Fibroblast of skin of right quadriceps (primary cell): ENCODE data around the gene ETV6.

Experiments used
- DNase-seq: peaks from one replicate; pipeline ENCODE4 v3.0.0-alpha.2; 2013

ETV6 gene

DNA sequence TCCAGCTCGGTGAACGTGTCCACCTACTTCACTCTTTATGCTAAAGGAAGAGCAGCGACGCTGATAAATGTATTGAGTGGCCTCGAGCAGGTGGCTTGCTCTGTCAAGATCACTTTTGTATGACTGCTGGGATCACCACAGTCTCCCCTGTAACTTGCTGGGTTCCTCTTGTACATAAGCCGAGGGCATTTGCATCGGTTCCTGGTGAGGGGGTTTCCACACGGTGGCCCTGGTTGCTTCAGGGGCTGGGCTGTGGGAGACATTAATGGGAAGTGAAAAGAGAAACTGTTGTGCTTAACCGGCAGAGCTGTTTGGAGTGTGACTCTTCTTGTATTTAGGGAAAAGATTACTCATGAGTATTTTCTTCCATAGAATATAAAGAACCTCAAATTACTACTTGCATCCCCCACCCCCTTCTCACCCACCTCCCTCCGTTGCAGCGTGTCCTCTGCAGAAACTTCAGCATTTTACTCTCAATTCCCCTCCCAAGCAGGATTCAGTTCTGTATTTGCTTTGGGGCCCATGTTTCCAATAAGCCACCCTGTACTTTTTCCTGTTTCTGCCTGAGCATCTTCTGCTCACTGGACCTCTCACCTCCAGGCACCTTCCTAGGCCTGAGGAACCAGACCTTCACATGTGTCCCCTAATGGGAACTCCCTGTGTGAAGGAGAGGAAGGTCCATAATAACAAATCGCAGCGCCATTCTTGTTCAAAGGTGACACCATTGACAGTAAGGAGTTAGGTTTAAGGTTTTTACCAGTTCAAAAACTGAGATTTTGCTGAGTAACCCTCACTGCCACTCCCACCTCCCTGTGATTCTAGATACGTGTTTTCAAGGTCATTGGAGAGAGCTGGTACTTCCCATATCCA is 187.0 kb downstream of the ETV6 start:
- DNase-seq, result no peak

DNA sequence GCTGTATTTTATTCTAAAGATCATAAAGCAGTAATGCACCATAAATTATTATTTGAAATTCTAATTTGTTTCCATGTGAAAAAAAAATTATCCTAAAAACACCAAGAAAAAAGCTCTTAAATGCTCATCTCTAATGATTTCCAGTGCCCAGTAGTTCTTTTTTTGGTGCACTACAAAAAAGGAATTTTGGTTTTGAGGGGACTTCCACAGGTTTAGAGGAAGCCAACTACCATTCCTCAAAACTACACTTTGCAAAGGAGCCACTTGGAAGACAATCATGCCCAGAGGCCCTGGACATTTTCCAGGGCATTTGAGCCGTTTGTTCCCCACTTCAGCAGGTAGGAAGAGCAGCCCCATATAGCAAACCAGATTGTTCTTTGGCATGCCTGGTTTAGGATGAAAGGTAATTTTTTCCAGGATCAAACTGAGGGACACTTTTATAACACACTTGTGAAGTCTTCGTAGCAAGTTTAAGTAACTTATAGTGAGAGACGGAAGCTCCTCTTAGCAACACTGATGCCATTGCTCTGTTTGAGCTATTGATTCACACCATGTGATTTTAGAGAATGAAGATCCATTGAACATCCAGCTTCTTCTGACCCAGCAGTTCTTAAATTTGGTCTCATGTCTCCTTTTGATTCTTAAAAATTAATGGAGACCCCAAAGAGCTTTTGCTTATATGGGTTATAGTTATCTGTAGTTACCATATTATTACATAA is 187.9 kb downstream of the ETV6 start:
- DNase-seq, result no peak

DNA sequence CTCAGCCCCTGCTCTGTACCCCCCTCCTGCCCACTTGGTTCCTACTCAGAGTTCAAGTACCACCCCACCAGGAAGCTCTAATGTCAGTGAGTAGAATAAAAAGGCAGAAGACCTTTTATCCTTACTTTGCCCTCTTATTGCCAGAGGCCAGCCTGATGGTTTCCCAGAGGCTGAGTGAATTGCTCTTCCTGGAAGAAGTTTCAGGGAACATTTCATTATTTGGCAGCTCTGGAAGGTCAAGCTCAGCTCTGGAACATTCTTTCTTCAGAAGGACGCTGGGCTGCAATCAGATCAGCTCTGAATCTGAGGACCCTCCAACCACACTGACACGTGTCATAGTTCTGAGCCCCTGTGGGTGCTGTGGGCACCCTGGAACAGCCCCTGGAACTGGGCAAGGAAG is 188.9 kb downstream of the ETV6 start:
- DNase-seq, result no peak

DNA sequence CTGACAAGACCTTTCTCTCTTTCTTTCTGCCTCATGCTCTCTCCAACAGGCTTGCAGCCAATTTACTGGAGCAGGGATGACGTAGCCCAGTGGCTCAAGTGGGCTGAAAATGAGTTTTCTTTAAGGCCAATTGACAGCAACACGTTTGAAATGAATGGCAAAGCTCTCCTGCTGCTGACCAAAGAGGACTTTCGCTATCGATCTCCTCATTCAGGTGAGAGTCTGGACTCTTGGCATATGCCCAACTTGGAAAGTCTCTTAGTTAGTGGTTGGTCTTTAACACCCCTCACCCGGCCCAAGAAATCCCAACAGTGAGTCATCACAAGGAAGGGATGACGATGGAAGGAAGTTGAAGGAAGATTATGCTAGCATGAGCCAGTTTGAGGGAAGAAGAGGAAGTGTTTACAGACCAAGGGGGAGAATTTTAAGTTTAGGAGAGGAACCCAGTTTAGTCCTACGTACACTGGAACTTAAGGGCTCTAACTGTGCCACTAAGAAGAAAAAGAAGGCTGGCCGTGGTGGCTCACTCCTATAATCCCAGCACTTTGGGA is 189.7 kb downstream of the ETV6 start:
- DNase-seq, result peak; percentile 53

DNA sequence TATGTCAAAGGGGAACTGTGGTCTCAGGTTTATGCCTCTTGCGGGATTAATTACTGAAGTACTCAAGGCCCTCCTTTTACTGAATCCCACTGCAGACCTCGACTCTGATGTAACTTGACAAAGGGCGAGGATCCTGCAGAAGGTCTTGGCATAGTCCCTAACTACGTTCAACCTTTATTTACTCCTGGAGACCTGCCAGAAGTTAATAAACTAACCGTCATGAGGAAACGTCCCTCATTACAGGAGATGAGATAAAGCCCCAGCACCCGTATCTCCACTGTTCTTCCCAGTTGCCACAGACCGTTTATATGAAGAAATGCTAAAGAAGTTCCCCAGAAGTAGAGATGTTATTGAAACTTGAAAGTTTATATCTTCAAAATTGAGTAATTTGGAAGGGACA is 190.9 kb downstream of the ETV6 start:
- no peak for DNase-seq

DNA sequence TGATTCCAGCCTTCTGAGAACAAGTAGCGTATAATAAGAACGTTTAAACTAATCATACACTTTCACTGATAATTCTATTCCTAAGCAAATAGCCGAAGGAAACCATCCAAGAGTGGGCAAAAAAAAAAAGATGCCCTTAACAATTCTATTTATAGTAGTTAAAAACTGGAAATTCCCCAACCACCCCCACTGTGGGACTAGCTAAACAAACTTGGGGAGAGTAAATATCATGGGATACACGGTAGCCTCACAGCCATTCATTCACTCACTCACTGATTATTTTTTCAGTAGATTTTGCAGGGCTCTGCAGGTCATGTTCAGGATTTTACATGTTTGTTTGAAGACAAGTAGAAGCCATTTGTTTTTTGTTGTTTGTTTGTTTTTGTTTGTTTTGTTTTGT is 197.0 kb downstream of the ETV6 start:
- DNase-seq, result no peak

DNA sequence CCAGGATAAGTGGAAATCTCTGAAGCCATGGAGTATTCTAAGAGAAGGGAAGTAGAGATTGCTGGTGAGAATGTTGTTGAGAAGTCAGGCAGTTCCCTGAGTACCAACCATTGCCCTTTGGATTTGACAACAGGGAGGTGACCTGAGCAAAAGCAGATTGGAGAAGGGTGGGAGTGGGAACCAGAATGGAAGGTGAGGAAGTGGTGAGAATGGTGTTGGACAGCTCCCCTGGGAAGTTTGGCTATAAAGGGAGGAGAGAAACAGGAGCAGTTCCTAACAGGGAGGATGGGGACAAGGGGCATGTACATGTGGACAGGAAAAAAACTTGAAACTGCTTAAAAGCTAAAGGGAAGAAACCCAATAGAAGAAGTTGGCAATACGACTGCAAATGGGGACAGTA is 198.1 kb downstream of the ETV6 start:
- DNase-seq, result no peak

DNA sequence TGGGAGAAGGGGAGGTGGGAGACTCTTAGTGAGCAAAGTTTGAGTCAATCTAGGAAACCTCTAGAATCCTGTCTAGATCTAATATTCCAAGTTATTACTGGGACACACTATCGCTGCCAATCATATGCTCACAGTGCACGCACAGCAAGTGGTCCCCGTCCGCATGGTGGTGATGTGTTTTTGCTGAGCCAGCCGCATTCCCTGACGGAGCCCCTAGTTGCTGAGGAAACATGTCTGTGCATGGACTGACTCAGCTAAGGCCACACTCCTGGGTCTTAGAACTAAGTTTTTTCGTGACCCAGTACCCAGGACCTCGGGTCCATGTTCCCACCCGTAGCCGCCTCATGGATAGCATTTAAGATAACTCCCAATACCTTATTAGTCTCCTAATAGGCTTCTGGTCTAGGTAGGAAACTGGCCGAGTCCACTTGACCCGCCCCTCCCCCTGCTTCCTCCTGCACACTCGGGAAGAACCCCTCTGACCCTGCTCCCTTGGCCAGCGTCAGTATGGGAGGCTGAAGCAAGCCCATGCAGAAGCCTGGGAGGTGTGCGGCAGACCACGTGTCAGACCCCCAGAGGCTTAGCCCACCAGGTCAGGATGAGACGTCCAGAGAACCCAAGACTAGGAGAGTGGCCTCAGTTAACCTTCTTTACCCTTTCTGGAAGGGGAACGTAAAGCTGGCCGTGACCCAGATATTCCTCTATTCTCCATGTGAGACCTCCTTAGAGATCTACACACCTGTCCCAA is 200.5 kb downstream of the ETV6 start:
- DNase-seq, result no peak

DNA sequence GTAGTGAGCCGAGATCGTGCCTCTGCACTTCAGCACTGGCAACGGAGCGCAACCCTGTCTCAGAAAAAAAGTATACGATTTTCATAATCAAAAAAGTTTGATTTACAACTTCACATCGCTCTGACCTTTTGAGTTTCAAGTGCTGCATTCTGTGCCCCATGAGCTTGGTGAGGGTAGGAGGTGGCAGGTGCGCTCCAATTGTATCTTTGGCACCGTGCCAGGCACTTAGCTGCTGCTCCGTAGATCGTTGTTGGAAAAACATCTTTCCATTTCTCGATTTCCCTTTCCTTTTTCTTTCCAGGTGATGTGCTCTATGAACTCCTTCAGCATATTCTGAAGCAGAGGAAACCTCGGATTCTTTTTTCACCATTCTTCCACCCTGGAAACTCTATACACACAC is 203.7 kb downstream of the ETV6 start:
- no peak for DNase-seq

DNA sequence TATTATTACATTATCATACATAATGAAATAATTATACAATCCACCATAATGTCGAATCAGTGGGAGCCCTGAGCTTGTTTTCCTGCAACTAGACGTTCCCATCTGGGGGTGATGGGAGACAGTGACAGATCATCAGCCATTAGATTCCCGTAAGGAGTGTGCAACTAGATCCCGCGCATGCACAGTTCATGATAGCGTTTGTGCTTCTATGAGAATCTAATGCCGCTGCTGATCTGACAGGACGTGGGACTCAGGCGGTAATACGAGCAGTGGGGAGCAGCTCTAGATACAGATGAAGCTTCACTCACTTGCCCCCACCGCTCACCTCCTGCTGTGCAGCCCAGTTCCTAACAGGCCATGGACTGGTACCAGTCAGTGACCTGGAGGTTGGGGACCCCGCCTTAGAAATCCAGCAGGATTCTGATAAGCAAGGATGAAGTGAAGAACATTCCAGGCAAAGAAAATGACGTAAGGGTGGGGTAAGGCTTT is 204.6 kb downstream of the ETV6 start:
- no peak for DNase-seq

DNA sequence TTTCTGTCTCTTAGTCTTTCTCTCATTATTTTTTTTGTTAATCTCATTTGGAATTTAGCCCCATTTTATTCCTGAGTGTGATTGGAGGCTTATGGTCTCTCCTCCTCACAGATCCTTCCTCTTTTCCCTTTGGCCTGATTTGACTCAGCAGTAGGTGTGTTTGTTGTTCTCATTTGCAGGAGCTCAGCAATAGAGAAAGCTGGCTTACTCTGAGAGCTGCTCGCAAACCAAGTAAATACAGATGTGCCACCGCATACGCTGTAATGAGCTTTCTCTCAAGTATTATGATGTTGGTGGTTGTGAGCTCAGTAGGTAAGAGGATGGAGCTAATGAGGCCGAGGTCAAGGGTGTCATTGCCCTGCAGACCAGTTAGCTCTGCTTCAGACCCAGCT is 206.5 kb downstream of the ETV6 start:
- peak; percentile 17 for DNase-seq

DNA sequence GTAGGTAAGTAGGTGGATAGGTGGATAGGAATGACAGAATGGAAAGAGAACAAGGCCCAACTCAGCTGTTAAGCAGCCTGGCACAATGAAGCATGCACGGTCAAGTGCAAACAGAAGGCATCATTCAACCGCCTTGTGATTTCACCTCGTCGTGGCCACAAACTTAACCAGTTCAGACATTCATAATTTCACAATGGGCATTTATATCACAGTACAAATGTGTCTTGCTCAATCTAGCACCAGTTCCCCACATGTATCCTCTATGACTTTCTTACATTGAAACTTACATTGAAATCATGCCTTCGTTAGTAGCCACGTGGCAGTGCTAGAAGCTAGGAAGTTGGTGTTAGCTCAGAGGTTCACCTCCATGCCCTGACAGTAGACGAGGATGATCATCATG is 207.5 kb downstream of the ETV6 start:
- no peak for DNase-seq

DNA sequence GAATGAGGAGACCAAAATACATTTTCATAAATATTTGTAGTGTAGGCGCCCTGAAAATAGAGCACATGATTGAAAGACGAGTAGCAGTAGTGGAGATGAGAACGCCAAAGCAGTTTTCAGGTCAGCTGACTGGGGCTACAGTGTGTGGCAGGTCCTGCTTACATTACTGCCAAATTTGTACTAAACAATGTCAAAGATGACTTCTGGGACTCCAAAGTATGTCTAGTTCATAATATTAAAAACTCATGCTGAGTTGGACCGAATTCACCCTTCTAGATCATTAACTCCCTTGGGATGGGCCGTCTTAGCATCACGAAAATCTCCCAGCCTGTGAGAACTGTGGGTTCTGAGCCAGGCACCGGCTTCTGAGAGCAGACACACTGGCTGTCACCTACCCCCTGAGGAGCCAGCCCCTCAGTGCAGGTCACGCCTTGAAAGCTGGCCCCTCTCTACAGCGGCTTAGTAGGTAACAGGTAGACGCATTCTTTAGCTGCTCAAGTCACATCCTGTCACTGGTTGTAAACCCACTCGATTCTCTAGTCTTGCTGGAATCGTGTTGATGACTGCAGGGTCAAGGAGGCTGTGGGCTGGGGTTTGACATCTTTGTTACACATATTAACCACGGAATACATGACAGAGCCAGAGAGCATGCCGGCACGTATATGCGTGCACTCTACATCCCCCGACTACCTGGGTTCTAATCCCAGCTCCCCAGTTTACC is 210.4 kb downstream of the ETV6 start:
- no peak for DNase-seq

DNA sequence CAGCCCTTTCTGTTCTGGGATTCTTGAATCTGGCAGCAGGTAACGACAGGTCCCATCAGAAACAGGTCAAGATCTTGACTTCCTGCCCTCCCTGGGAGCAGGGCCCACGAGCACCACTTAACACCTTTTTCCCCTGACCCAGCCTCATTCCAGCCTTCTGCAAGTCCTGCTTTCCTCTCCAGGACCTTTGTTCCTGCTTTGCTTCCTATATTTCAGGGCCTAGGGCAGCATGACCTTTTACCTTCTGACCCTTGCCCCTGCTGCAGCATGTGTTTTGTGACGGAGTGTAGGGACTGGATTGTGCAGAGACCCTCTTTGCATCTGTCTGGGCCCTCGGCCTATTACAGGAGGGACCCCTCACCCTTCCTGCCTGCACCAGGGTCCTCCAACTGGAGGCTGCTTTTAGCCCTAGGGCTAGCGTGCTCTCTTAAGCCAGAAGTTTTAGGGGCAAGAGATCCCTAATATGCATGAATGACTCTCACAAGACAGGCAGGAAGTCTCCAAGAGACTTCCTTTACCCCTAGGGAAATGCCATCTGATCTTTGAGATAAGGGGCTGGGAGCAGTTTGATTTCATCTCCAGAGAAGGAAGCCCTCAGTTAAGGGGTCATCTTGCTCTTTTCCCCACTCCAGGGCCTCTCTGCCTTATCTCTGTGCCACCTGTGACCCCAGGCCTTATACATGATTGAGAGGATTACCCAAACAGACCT is 211.8 kb downstream of the ETV6 start:
- DNase-seq, result no peak

DNA sequence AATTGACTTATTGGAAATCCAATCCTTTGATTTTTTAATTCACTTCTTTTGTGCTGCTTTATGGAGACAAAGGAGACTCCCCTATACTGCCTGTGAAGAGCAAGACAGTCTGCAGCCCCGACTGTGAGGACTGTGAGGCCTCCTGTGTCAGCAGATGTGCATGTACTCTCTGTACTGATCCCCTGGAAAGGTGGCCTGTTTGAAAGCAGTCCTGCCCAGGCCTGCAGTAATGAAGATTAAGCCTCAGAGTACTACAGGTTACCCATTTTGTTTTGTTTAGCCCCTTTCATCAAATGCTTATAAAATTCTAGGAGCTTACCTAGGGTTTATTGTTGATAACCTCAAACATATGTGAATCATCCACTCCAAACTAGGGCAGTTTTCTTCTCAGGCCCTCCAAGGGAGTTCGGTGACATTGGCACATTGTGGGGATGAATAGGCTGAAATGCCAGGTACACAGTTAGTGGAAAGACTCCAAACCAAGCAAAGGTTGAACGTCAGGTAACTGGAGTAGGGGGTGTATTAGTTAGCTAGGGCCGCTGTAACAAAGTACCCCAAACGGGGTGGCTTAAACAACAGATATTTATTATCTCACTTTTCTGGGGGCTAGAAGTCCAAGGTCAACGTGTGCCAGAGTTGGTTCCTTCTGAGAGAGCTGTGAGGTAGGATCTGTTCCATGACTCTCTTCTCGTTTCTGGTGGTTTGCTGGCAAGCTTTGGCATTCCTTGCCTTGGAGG is 212.6 kb downstream of the ETV6 start:
- DNase-seq, result no peak

DNA sequence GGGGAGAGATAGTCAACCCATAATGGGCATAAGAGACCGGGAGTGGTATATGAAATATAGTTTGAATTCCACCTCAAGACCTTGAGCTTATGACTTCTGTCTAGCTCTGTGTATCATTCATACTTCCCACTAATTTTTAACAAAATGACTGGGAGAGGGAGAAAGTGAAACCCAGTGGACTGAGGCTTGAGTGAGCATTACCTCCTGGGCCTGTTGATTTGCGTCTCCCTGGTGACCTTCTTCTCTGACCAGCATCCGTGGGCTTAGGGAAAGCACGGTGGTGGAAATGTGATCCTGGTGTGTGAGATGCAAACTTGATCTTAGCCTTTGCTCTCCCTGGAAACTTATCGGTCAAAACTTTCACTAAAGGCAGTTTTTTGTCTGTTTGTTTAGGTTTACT is 213.3 kb downstream of the ETV6 start:
- DNase-seq, result no peak

DNA sequence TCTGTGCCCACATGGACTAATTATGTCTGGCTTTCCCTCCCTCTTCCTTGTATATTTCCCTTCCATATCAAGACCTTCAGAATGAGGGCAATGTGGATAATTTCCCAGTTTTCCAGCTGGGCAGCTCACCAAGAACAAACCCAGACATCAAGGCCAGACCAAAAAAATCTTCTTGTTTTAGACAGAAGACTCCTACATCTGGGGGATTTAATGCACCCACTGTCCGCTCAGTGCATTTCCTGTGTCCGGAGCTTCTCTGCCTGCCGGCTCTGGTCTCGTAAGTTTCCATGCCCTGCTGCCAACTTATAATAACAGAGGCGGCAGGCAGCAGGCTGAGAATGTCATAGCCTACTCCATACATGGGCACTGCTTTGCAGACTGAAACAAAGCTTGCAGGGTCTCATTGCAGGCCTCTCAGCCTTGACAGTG is 214.0 kb downstream of the ETV6 start:
- no peak for DNase-seq

DNA sequence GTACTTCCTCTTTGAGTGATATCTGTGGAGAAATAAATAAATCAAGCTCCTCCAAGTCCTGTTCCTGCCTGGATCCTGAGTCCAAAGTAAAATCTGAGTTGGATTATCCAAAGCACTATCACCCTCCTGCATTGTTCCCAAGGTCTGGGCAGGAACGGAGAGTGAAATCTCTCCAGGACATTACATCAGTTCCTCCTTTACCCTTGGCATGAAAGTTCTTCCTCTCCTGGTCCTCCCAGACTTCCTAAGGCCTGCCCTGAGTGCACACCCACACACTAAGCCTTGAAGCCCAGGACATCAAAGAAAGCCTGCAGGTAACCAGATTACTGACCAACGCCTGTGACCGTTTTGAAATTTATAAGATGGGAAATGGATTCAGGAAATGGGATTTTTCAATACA is 214.5 kb downstream of the ETV6 start:
- peak; percentile 13 for DNase-seq

DNA sequence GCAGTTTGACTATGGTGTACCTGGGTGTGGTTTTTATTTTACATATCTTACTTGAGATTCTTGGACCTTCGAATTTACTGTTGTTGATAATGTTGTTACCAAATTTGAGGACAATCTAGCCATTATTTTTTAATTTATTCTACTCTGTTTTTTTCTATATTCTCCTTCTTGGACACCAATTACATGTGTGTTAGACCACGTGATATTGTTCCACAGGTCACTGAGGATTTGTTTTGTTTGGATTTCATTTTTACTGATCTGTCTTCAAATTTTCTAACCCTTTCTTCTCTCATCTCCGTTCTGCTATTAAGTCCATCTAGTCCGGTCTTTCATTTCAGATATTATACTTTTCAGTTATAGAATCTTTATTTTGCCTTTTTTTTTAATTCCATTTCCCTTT is 216.3 kb downstream of the ETV6 start:
- DNase-seq, result no peak

DNA sequence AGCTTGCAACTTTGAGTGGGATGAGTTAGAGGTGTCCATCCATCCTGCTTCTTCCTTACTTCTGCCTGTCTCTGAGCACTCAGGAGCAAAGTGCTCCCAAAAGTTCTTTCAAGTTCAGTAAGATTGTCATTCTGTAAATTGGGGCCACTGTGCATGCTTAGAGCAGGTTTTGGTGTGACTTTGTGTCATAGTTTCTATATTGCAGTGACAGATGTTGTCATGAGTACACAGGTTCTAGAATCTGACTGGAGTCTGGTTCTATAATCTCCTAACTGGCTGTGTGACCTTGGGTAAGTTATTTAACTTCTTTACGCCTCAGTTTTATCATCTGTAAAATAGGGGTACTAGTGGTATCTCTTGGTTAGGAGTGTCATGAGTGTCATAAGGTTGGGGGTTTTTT is 218.6 kb downstream of the ETV6 start:
- no peak for DNase-seq

DNA sequence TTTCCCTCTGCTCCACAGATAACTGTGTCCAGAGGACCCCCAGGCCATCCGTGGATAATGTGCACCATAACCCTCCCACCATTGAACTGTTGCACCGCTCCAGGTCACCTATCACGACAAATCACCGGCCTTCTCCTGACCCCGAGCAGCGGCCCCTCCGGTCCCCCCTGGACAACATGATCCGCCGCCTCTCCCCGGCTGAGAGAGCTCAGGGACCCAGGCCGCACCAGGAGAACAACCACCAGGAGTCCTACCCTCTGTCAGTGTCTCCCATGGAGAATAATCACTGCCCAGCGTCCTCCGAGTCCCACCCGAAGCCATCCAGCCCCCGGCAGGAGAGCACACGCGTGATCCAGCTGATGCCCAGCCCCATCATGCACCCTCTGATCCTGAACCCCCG is 219.9 kb downstream of the ETV6 start:
- DNase-seq, result no peak
